K562 treated with DMSO at 1 percent for 24 hours (cell line): Measurements from ENCODE around the gene BLZF1. TPM values are rescaled to one million over a fixed set of nuclear protein-coding genes. Genes with fewer than 3 reads are reported as not detected.

Source experiments
- total RNA-seq: library from RNA; unstranded; fragments of 300-600 nt; gene quantifications from 2 replicates; pipeline ENCODE4 v1.2.3, GENCODE V29; 2022; ENCODE audit warnings: low read depth; ENCODE audit not compliant: insufficient read depth

BLZF1 gene, protein sequence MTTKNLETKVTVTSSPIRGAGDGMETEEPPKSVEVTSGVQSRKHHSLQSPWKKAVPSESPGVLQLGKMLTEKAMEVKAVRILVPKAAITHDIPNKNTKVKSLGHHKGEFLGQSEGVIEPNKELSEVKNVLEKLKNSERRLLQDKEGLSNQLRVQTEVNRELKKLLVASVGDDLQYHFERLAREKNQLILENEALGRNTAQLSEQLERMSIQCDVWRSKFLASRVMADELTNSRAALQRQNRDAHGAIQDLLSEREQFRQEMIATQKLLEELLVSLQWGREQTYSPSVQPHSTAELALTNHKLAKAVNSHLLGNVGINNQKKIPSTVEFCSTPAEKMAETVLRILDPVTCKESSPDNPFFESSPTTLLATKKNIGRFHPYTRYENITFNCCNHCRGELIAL
- total RNA-seq: 9.0 and 9.8 TPM in 2 replicates

DNA sequence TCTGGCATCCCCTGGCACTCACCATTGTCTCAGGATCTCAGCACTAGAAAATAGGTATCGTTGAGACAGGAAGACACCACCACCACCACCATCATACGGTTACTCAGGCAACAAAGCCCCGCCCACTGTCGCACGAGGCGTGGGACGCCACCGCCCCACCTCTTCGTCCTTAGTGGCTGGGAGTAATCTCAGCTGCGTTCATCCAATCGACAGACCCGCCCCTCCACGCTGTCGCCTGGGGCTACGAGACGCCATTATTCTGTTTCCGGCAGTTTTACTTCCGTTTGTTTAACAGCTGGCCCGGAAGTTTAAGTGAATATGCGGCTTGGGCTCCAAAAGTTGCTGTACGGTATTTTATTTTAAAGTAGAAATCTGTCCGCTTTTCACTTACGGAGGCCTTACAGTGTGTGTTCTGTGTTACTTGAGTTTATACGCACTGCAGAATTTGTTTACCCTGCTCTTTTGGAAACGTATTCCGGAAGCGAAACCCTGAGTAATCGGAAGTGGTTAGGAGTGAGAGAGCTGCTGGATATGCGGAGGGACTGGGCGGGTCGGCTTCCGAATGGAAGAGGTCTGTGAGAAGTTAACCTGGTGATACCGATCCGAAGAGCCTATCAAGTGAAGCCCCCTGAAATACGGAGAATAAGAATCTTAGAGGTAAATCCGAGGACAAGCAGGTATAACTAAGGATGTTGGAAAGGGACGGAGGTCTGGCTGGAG lies at the start of gene BLZF1, which contains the start of gene NME7:
BLZF1 (plus strand) TSS at position 510 of the 720 bp plus-strand sequence. CDS start 1,328 bp downstream, outside the sequence.
NME7 (minus strand) TSS at position 112 of the 720 bp plus-strand sequence; CDS start at position 25, 87 bp downstream.

GRCh38 chr1:169427081-169427641 lies 59.2 kb downstream of the BLZF1 start, which contains the start of gene CCDC181:
Gene CCDC181 (minus strand): TSS chr1:169427474. CDS start chr1:169424927, 2,547 bp downstream.

Other genes with a start within 250 kb of the BLZF1 start
- 11.8 and 13.8 TPM in 2 replicates for gene NME7, start 398 bp upstream of the BLZF1 start, total RNA-seq
- not detected in 2 replicates for gene CCDC181, start 59.3 kb downstream of the BLZF1 start, total RNA-seq
- gene SLC19A2, start 117.7 kb downstream of the BLZF1 start, total RNA-seq: 7.5 and 8.4 TPM in 2 replicates
- gene F5, start 218.3 kb downstream of the BLZF1 start, total RNA-seq: not detected in 2 replicates